Measurements from ENCODE around the gene KIAA0753. TPM values are rescaled to one million over a fixed set of nuclear protein-coding genes. Genes with fewer than 3 reads are reported as not detected.
A peak's percentile ranks its signal among the peaks of the same experiment; 100 is the strongest.
"Not testable (repeated sequence)": the region's sequence is repeated elsewhere in the genome, so short reads cannot be mapped to it uniquely, and the experiment has no call there.

Gene KIAA0753
- total RNA-seq, 1 experiment from 2014 or later = 21.7 TPM

DNA sequence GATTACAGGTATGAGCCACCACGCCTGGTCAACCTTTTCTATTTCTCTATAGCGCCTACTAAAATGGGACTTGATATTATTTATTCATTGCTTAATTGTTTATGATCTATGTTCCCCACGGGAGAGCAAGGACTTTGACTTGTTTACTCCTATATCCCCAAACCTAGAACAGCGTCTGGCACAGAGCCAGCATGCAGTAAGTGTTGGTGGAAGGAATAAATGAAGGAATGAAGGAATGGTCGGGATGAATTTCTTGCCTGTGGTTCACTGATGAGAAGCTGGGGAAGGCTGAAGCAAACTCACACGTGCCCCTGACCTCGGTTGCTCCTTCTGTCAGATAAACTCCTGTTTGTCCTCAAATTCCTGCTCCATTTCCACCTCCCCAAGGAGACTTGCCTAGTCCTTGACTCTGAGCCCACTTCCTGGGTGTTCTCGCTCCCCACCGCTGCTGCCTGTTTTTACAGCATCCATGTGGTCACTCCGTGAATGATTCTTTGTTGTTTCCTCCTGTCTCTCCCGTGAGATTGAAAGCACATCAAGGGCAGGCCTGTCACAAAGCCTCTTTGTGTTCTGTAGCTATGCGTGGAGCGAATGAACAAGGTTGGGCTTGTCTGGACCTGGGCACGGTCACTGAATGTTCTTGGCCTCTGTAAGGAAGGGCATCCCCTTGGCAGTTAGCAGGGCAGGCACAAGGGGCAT, 28.4 kb upstream of the KIAA0753 start:
- no peak for DNase-seq (ENCODE audit: low spot score)

DNA sequence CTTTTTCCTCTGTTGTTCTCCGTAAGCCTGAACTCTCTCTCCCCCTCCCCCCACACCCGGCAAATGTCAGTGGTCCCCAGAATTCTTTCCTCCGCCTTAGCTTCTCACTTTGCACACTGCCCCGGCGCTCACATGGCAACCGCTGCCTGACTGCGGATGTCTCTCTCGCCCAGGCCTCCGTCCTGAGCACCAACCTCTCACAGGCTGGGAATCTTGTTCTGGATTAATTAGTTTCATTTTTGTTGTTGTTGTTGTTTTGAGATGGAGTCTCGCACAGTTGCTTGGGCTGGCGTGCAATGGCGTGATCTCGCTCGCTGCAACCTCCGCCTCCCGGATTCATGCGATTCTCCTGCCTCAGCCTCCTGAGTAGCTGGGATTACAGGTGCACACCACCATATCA, 27.7 kb upstream of the KIAA0753 start:
- no peak for DNase-seq (ENCODE audit: low spot score)

DNA sequence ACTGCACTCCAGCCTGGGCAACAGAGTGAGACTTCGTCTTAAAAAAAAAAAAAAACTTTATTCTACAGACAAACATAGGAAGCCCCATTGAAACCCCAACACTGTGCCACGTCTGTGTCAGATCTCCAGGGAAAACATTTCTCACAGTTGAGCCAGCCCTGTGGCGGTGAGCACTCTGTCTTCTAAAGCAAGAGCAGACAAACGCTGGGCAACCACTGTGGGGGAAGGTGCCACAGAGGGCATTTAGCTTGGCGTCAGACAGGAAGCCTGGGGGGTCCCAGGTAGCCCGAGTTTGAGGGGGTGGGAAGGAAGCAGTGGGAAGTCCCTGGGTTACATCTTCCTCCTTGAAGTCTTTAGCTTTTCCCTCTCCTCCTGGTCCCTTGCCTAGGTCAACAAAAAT, 27.0 kb upstream of the KIAA0753 start:
- DNase-seq (ENCODE audit: low spot score) = no peak

DNA sequence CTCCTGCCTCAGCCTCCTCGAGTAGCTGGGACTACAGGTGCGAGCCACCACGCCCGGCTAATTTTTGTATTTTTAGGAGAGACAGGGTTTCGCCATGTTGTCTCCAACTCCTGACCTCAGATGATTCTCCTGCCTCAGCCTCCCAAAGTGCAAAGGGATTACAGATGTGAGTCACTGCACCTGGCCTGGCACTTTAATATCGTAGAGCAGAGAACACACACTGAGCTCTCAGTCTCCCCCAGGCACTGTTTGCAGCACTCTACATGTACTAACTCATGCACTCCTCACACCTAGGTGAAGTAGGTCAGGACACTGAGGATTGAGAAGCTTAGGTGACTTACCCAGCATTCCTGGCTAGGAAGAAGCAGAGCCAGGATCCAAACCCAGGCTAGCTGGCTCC, 26.0 kb upstream of the KIAA0753 start:
- no peak for DNase-seq (ENCODE audit: low spot score)

DNA sequence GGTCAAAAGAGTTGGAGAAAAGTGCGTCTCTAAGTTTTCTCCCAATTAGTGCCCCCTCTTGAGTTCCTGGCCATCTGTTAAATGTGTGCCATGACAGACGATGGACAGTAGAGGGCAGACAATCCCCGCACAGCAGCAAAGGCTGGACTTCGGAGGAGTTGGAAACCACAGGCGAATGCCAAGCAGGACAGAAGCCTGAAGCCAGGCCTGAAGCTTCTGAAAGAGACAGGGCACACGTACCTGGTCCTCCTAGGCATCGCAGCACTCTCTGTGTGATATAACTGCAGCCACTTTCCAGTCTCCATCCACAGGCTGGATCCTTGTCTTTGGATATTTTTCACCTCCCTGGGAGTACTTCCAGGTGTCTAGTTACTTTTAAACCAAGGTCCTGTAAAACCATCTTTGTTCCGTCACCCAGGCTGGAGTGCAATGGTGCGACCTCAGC, 25.6 kb upstream of the KIAA0753 start:
- DNase-seq (ENCODE audit: low spot score) = peak; percentile 75

DNA sequence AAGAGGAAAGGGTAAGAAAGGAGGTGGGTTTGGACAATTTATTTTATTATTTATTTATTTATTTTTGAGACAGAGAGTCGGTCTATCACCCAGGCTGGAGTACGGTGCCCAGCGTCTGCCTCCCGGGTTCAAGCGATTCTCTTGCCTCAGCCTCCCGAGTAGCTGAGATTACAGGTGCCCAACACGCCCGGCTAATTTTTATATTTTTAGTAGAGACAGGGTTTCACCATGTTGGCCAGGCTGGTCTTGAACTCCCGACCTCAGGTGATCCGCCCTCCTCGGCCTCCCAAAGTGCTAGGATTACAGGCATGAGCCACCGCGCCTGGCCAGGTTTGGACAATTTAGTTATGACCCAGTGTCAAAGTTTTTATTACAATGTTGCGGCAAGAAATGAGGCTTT, 22.7 kb upstream of the KIAA0753 start:
- not testable (repeated sequence) for DNase-seq (ENCODE audit: low spot score)

DNA sequence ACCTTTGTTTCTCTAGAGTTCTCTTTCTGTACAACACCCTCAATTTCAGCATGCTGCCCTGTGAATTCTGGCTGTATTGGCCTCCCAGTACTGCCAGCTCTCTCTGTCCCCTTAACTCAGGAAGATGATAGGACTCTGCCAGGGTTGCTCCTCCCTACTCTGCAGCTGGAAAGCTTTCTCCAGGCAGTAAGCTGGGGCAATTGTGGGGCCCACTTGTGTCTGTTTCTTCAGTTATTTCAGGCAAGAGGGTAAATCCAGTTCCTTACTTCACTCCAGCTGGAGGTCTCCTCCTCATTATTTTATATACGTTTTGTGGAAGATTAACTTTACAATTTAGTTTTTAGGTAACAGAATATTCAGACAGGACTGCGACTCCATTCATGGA, 20.9 kb upstream of the KIAA0753 start:
- no peak for DNase-seq (ENCODE audit: low spot score)

DNA sequence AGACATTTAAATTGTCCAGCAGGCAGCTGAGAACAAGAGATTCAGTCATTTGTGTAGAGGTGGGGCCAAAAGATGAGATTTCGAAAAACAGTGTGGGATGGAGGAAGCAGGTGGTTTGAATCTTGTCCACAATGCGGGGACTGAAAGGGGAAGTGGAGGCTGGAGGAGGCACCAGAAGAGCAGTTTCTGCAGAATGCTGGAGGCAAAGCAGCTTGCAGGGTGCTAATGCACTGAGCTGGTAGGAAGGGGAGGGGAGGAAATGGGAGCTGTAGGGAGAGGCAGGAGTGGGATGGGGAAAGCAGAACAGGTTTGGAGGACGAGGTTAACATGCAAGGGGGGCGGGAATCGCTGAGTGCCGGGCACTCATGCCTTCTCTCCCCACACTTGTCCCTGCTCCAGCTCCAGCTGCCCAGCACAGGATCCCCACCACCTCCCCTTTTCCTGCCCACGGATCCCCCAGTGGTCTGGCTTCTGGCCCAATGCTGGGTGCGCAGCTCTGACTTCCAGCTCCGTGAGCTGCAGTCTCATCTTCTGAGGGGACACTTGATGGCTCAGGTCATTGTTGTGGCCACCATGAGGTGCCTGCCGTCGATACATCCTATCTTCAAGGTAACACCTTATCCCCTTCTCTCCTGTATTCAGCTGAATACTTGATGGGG, 20.4 kb upstream of the KIAA0753 start:
- DNase-seq (ENCODE audit: low spot score) = no peak

DNA sequence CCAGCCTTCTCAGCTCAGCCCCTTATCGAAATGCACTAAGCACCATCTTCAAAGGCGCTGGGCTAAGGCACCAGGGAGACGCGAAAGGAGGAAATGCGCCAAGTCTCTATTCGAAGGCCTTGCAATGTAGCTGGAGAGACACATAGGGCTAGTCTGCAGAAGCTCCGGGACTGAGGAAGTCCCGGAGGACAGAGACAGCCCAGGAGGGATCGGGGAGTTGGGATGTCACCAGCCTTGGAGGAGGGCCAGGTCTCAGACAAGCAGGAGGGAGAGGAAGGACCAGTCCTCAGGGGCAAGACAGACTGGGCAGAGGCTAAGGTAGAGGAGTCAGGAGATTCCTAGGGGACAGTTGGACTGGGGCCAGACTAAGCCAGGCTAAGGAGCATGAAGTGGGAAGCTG, 19.6 kb upstream of the KIAA0753 start:
- DNase-seq (ENCODE audit: low spot score) = no peak

DNA sequence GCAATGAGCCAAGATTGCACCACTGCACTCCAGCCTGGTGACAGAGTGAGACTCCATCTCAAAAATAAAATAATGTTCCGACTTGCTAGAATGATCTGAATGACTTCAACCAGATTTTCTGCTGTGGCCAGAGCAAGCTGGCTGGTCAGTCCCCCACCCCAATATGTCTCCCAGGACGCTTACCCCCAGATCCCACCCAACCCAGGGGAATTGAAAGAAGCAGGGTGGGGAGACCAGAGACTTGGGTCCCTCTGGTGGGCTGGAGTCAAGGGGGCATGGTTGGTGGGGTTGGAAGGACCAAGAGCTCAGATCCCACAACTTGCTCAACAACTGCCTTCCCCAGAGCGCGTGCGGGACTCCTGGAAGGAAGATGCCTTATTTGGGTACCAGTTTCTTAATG, 17.9 kb upstream of the KIAA0753 start:
- DNase-seq (ENCODE audit: low spot score) = not testable (repeated sequence)

DNA sequence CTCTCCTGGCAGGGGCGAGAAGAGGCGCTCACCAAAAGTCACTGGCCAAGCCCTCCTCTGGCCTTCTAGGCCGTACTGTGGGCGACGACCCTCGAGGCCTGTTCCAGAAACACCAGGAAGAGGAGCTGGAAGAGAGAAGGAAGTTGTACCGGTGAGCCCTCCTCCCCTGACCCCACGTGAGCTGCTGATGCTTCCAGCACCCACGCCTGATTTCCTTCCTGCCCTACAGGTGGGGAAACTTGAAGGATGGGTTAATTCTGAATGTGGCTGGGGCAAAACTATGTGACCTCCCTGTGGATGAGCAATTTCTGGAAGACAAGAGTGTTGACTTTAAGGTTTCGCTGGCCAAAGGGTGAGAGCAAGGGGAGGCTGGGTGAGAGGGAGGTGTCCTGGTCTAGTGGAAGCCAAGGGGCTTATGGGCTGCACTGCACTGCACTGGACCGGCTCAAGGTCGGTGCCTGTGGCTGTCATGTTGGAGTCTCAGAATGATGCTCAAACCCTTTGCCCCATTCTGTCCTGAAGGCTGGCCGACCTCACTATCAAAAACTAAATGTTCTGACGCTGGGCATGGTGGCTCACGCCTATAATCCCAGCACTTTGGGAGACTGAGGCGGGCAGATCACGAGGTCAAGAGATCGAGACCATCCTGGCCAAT, 17.2 kb upstream of the KIAA0753 start:
- no peak for DNase-seq (ENCODE audit: low spot score)

DNA sequence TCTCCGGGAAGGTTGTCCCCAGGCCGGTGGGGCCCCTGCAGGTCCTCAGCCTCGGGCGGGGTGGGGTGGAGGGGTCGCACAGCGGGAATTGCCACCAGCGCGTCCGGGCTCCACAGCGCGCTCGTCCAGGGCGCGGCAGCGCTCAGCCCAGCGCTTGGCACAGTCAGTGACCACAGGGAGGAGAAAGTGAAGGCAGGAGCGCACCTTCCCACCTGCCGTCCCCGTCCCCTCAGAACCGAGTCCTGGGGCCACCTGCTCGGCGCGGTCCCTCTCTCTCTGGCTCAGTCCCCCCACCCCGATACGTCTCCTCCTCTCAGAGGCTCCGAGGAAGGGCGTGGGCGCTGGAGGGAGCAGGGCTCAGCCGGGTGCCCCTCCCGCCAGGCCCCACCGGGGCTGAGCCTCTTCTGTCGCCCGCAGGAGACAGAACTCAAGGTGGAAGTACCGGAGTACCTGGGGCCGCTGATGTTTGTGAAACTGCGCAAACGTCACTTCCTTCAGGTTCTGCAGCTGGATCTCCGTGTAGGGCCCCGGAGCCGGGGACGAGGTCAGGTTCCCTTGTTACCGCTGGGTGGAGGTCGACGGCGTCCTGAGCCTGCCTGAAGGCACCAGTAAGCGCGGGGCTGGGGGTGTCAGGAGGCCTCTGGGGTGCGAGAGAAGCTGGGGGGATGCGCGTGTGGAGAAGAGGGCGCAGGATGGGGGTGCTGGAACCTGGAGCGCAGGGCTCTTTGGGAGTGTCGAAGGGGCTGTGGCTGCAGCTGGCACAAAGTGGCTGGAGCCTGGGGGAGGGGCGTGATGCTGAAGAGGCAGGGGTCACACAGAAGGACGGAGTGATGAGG, 16.5 kb upstream of the KIAA0753 start:
- DNase-seq (ENCODE audit: low spot score) = not testable (repeated sequence)

DNA sequence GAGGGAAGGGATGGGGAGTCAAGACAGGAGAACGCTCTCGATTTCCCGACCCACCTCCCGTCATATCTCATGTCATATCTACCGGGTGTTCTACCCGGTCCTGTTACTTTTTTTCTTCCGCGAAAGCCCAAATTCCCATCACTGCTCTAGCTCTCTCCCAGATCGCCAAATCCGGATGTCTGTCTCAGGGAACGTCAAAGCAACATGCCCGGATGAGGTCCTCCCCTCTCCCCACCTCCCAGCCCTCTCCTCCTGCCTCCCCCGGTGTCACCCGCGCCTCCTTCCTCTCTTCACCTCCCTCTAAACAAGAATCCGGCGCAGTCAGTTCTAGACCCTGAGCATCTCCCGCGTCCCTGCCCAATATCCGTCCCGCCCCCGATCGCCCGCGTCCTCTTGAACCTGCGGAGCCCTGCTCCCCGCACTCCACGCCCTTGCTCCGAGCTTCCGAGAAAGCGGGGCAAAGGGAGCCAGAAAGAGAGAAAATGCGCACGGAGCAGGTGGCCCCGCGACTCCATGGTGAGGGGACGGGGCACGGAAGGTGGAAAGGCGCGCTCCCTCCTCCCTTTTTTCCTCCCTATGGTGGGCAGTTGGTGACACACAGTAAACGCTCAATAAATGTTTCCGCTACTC, 15.3 kb upstream of the KIAA0753 start:
- DNase-seq (ENCODE audit: low spot score) = not testable (repeated sequence)

DNA sequence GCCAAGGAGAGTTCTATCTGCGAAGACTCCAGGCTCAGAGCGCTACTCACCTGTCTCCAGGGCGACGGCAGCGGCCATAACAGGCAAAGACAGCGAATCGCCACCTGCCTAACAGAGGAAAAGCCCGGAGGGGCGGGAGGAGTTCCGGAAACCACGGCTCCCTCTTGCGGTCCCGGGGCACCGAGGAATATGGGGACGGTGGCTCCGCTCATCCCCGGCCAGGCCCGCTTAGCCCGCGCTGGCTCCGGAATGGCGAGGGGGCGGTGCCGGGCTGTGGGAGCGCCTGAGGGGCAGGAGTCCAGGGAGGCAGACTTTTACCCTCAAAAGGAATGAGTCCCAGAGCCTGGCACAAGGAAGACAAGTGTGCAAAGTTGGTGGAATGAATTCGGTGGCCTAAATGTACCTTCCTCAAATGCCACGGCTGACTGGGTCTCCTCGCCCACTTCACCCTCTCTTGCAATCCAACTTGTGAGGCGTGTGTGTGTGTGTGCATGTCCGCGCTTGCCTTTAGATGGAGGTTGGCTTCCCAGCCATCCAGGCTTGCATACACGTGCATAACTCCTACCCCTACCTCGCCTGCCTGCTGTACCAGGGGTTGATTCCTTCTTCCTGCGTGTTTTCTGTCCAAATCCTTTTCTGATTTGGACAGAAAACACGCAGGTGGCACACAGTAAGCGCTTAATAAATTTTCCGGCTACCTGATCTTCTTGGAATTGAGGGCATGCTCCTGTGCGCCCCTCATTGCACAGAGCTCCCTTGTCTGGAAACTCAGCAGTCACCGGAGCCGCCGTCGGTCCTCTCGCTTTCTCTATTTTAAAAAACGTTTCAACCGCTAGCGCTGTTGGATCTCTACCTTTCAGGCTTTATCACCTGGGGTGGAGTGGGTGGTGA, 14.6 kb upstream of the KIAA0753 start:
- DNase-seq (ENCODE audit: low spot score) = no peak

DNA sequence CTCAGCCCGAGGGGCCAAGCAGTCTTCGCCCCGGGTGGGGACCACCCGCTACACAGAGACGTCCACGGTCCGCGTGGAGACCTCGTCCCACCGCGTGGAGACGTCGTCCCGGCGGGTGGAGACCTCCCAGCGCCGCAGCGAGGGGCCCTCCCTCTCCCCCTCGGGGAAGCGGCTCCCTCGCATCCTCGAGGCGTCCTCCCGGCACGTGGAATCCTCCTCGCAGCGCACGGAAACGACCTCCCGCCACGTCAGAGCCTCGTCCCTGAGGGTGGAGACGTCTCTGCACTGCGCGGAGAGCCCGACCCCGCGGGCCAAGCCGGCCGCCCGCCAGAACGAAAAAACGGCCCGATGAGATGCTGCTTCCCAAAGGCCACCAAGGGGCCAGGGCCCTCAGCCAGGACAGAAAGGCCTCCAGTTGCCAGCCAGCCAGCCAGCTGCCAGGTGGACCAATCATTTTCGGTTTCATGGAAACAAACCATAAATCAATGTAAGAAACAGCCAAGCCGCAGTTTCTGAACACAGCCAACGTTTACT, 11.5 kb upstream of the KIAA0753 start:
- no peak for DNase-seq (ENCODE audit: low spot score)

DNA sequence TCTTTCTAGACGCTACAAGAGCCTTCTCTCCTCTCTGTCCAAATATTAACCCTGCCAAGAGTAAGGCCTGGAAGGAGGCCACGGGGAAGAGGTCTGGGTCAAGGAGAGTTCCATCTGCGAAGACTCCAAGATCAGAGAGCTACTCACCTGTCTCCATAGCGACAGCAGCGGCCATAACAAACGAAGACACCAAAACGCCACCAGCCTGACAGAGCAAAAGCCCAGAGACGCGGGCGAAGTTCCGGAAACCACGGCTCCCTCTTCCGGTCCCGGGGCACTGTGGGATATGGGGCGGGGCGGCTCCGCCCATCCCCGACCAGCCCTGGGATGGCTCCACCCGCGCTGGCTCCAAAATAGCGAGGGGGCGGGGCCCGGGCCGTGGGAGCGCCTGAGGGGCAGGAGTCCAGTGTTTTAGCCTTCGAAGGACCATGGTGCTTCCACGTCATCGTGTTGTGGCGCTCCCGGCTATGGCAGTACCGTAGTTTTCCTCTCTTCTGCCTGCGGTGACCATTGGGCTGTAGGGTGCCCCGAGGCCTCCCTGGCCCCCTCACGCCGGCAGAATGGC, 10.9 kb upstream of the KIAA0753 start, which contains the start of the genes C17orf100 and MED31:
Gene C17orf100, plus strand, starts transcription at position 409 of the 565 bp plus-strand sequence. Its CDS starts 152 bp downstream, at position 561.
Gene MED31, minus strand, starts transcription at position 252 of the 565 bp plus-strand sequence. Its CDS starts 77 bp downstream, at position 175.
- DNase-seq (ENCODE audit: low spot score) = peak; percentile 84

DNA sequence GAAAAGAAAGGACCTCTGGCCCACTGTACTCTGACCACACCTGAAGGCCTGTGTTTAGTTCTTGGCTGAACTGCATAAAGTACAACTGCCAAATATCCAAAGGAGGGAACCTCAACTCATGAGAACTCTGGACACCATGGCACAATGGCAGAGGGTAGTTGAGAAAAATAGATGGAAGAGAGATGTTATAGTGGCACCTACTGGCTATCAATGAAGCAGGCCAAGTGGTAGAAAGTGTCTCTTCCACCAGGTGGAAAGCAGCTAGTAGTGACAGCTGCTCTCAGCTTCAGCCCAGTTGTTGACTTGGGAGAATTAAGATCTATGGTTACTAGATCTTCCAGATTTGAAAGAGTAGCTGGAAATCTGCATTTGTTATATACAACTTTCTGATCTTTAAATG, 7.7 kb upstream of the KIAA0753 start:
- peak; percentile 25 for DNase-seq (ENCODE audit: low spot score)

DNA sequence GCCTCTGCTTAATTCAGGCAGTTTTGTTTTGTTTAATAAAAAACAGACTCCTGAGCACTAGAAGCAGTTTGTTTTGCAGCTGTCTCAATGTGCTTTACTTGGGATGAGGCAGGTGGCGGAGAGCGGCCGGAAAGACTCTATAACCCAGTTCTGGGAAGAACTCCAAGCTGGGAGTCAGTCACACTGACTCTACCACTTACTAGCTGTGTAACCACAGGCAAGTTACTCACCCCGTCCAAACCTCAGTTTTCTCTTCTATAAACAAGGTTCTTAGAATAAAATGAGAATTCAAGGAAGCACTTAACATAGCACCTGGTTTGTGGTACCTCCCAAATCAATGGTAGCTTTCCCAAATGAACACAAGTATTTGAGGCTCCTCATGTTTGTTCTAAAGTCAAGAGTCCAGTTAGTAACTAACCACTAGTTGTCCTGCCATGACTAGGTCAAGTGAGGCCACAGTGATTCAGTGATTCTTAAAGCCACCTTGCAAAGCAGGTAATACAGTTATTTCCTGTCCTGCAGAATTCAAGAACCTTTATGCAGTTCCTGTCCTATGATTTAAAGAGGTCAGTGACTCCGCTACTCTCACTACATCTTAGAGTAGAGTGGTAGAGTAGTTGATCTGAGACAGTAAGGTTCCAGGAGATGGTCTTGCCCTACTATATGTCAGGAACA, 3.1 kb upstream of the KIAA0753 start:
- DNase-seq (ENCODE audit: low spot score) = no peak

DNA sequence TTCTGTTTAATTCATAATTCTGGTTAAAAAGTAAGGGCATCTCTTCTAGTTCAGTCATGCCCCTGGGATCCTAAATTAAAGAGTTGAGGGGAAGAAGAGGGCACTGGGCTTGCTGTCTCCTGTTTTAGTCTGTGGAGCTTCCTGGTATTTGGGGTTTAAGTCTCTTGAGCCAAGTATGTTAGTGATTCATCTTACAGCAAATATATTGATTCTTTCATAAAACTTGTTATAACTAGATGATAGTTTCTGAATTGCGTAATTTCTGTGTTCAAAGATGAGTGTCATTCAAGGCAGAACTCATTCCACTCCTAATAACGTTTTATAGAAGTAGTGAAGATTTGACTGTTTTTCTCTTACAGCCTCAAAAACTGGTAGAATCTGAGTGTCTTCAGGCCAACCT, 2.1 kb upstream of the KIAA0753 start:
- DNase-seq (ENCODE audit: low spot score) = no peak
